ENCODE results near the gene CGNL1.

- no peak for TF ChIP-seq CTCF (conservative IDR thresholded peaks at IDR 0.05; ENCODE audit: low read length)
- TF ChIP-seq EZH2phosphoT487 (IDR thresholded peaks at IDR 0.05; ENCODE audit: borderline replicate concordance) = no peak
These were observed 39.3 kb downstream of the CGNL1 start for GRCh38 chr15:57415602-57416001.

Data from Loucy (cell line).